ENCODE data around the gene COG2.
"Not testable (repeated sequence)": the region's sequence is repeated elsewhere in the genome, so short reads cannot be mapped to it uniquely, and the experiment has no call there.

The COG2 gene

GRCh38 chr1:230703679-230704385 lies 61.6 kb downstream of the COG2 start:
- no peak for DNase-seq

GRCh38 chr1:230704830-230705229 lies 62.5 kb downstream of the COG2 start:
- no peak for DNase-seq

GRCh38 chr1:230705289-230706019 lies 63.2 kb downstream of the COG2 start:
- DNase-seq: no peak

- no peak for DNase-seq
These were observed 63.9 kb downstream of the COG2 start for GRCh38 chr1:230706020-230706699.

GRCh38 chr1:230706887-230707731 lies 64.8 kb downstream of the COG2 start:
- no peak for DNase-seq

- DNase-seq: no peak
These were observed 65.7 kb downstream of the COG2 start for GRCh38 chr1:230707732-230708630.

GRCh38 chr1:230708631-230709580 lies 66.6 kb downstream of the COG2 start:
- DNase-seq: no peak

- DNase-seq: no peak
These were observed 67.6 kb downstream of the COG2 start for GRCh38 chr1:230709619-230710542.

GRCh38 chr1:230710543-230710904 lies 68.2 kb downstream of the COG2 start:
- no peak for DNase-seq

- no peak for DNase-seq
These were observed 69.0 kb downstream of the COG2 start for GRCh38 chr1:230711245-230711644.

GRCh38 chr1:230712470-230712942 lies 70.2 kb downstream of the COG2 start:
- no peak for DNase-seq

GRCh38 chr1:230713138-230713537 lies 70.9 kb downstream of the COG2 start:
- no peak for DNase-seq

- no peak for DNase-seq
These were observed 71.2 kb downstream of the COG2 start for GRCh38 chr1:230713547-230713914.

GRCh38 chr1:230713915-230714764 lies 71.9 kb downstream of the COG2 start, which contains the start of gene AGT:
AGT (minus strand) TSS chr1:230714122; CDS start chr1:230710823, 3,299 bp downstream.
- DNase-seq: no peak

GRCh38 chr1:230715510-230715909 lies 73.2 kb downstream of the COG2 start:
- no peak for DNase-seq

GRCh38 chr1:230716453-230716852 lies 74.2 kb downstream of the COG2 start:
- not testable (repeated sequence) for DNase-seq

GRCh38 chr1:230717251-230717650 lies 75.0 kb downstream of the COG2 start:
- DNase-seq: no peak

GRCh38 chr1:230721849-230722522 lies 79.7 kb downstream of the COG2 start:
- not testable (repeated sequence) for DNase-seq
